Hepatocyte (in vitro differentiated cells): ENCODE data around the gene DYRK1B. TPM values are rescaled to one million over a fixed set of nuclear protein-coding genes. Genes with fewer than 3 reads are reported as not detected.

Experiments used
- DNase-seq: peaks from one replicate; pipeline ENCODE4 v3.0.0-alpha.2; 2016; ENCODE audit warnings: low spot score
- H2AFZ ChIP-seq: fragments of 200-600 bp; sonication (generic); 2 replicates; pipeline ENCODE4 v1.6.0; 2016; ENCODE audit warnings: antibody characterized with exemption, mild to moderate bottlenecking
- H3K27ac ChIP-seq: fragments of 200-600 bp; sonication (generic); 2 replicates; pipeline ENCODE4 v1.5.1; 2016; ENCODE audit warnings: mild to moderate bottlenecking
- H3K27me3 ChIP-seq: fragments of 200-600 bp; sonication (generic); 2 replicates; pipeline ENCODE4 v1.6.1; 2016
- H3K36me3 ChIP-seq: fragments of 200-600 bp; sonication (generic); replicated peaks from 2 replicates; pipeline ENCODE4 v1.5.1; 2016; ENCODE audit warnings: low read depth; ENCODE audit not compliant: insufficient read depth
- H3K4me1 ChIP-seq: fragments of 200-600 bp; sonication (generic); 2 replicates; pipeline ENCODE4 v1.5.1; 2016; ENCODE audit warnings: mild to moderate bottlenecking, moderate library complexity; ENCODE audit not compliant: insufficient read depth
- H3K4me2 ChIP-seq: fragments of 200-600 bp; sonication (generic); 2 replicates; pipeline ENCODE4 v1.6.0; 2016
- H3K4me3 ChIP-seq: fragments of 200-600 bp; sonication (generic); 2 replicates; pipeline ENCODE4 v1.5.1; 2016; ENCODE audit warnings: mild to moderate bottlenecking
- H3K79me2 ChIP-seq: fragments of 200-600 bp; sonication (generic); 2 replicates; pipeline ENCODE4 v1.6.0; 2017; ENCODE audit warnings: mild to moderate bottlenecking
- H3K9me2 ChIP-seq: fragments of 200-600 bp; sonication (generic); replicated peaks from 2 replicates; pipeline ENCODE4 v1.6.0; 2017; ENCODE audit warnings: mild to moderate bottlenecking; ENCODE audit not compliant: insufficient read depth
- H3K9me3 ChIP-seq: fragments of 200-600 bp; sonication (generic); 2 replicates; pipeline ENCODE4 v1.5.1; 2016; ENCODE audit warnings: low read depth, mild to moderate bottlenecking
- H4K20me1 ChIP-seq: fragments of 200-600 bp; sonication (generic); 2 replicates; pipeline ENCODE4 v1.6.0; 2016; ENCODE audit warnings: mild to moderate bottlenecking; ENCODE audit not compliant: insufficient read depth, poor library complexity, severe bottlenecking
- CTCF ChIP-seq: fragments of 200-600 bp; sonication (generic); IDR thresholded peaks from 2 replicates; pipeline ENCODE4 v1.5.1; 2016; ENCODE audit warnings: antibody characterized with exemption, mild to moderate bottlenecking; ENCODE audit not compliant: poor library complexity
- EZH2 ChIP-seq: fragments of 200-600 bp; sonication (generic); IDR thresholded peaks from 2 replicates; pipeline ENCODE4 v1.6.1; 2016; ENCODE audit warnings: antibody characterized with exemption, mild to moderate bottlenecking, borderline replicate concordance
- EZH2phosphoT487 ChIP-seq: fragments of 200-600 bp; sonication (generic); IDR thresholded peaks from one replicate; pipeline ENCODE4 v1.6.1; 2018; ENCODE audit warnings: antibody characterized with exemption, mild to moderate bottlenecking, low read depth, moderate library complexity; ENCODE audit not compliant: unreplicated experiment, severe bottlenecking
- WGBS: methylation state at CpG from one replicate; pipeline ENCODE4 v1.1.6; 2016; ENCODE audit warnings: low lambda C conversion rate; ENCODE audit errors: missing lambda C conversion rate; 5-methylcytosine and 5-hydroxymethylcytosine counted together
- polyA plus RNA-seq: library from polyadenylated mRNA; unstranded; fragments of >200 nt; fragmentation: Nextera tagmentation; extraction: Ambion mirVana; gene quantifications from 2 replicates; pipeline ENCODE4 v1.2.1, GENCODE V29; 2016
- total RNA-seq: library from RNA; depleted of rRNA; stranded (reverse); fragments of >200 nt; gene quantifications from 2 replicates; pipeline ENCODE4 v1.2.3, GENCODE V29; 2014

The DYRK1B gene
- total and polyA plus RNA-seq, 2 experiments from 2014 or later, result 12.2 to 25.7 TPM

GRCh38 chr19:39813264-39813993, 20.5 kb downstream of the DYRK1B start:
- no peaks in the 10 kb centered on the region for H3K4me1 ChIP-seq
- no peaks in the 10 kb centered on the region for H3K9me3 ChIP-seq
- TF ChIP-seq EZH2 (no peak), CTCF (no peak), EZH2phosphoT487 (no peak)
- H2AFZ ChIP-seq, result no peak overlapping the region
- H3K79me2 ChIP-seq, result no peaks in the 10 kb centered on the region
- DNase-seq, result no peak
- H3K4me2 ChIP-seq, result no peak overlapping the region
- no peaks in the 10 kb centered on the region for H4K20me1 ChIP-seq
- no peaks in the 10 kb centered on the region for H3K27me3 ChIP-seq
- no peaks in the 10 kb centered on the region for H3K9me2 ChIP-seq
- WGBS, result 76% methylated on average over 9 of the region's 9 CpGs
- H3K4me3 ChIP-seq, result no peak overlapping the region
- no peak overlapping the region for H3K27ac ChIP-seq
- H3K36me3 ChIP-seq, result no peaks in the 10 kb centered on the region

GRCh38 chr19:39811064-39811463, 22.9 kb downstream of the DYRK1B start:
- Histone ChIP-seq H3K79me2 (no peaks in the 10 kb centered on the region), H3K4me1 (no peaks in the 10 kb centered on the region), H3K9me3 (no peaks in the 10 kb centered on the region), H4K20me1 (no peaks in the 10 kb centered on the region), H3K36me3 (no peaks in the 10 kb centered on the region), H3K4me3 (no peak overlapping the region), H2AFZ (no peak overlapping the region), H3K9me2 (no peaks in the 10 kb centered on the region), H3K27ac (no peak overlapping the region), H3K27me3 (no peaks in the 10 kb centered on the region), H3K4me2 (no peak overlapping the region)
- no peak for TF ChIP-seq CTCF
- TF ChIP-seq EZH2, result no peak
- TF ChIP-seq EZH2phosphoT487, result no peak
- DNase-seq, result no peak
- 94% methylated on average over 4 of the region's 4 CpGs for whole genome bisulfite sequencing

- Histone ChIP-seq H3K79me2 (no peaks in the 10 kb centered on the region), H3K27me3 (no peaks in the 10 kb centered on the region), H2AFZ (no peak overlapping the region), H3K4me2 (no peak overlapping the region), H3K27ac (no peak overlapping the region), H4K20me1 (no peaks in the 10 kb centered on the region), H3K4me1 (no peaks in the 10 kb centered on the region), H3K36me3 (no peaks in the 10 kb centered on the region), H3K9me3 (no peaks in the 10 kb centered on the region), H3K9me2 (no peaks in the 10 kb centered on the region), H3K4me3 (no peak overlapping the region)
- TF ChIP-seq CTCF (no peak), EZH2phosphoT487 (no peak), EZH2 (no peak)
- no peak for DNase-seq
- 90% methylated on average over 4 of the region's 4 CpGs for WGBS
Observed at GRCh38 chr19:39810424-39810823, 23.5 kb downstream of the DYRK1B start.
